ENCODE results near the gene SLC1A7.

DNA sequence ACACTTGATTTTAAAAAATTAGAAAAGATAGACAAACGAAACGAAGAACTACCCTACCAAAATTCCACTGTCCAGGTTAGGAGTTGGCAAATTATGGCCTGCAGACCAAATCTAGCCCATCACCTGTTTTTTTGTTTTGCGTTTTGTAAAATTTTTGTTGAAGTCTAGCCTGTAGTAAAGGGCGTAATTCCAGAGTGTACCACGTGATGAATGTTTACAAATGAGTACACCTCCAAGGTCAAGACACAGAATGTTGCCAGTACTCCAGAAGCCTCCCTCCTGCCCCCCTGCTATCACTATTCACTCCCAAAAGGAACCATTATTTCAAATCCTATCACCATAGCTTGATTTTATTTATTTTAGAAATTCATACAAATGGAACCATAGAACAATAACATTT is 97.5 kb downstream of the SLC1A7 start:
- TF ChIP-seq, protein P1, sequence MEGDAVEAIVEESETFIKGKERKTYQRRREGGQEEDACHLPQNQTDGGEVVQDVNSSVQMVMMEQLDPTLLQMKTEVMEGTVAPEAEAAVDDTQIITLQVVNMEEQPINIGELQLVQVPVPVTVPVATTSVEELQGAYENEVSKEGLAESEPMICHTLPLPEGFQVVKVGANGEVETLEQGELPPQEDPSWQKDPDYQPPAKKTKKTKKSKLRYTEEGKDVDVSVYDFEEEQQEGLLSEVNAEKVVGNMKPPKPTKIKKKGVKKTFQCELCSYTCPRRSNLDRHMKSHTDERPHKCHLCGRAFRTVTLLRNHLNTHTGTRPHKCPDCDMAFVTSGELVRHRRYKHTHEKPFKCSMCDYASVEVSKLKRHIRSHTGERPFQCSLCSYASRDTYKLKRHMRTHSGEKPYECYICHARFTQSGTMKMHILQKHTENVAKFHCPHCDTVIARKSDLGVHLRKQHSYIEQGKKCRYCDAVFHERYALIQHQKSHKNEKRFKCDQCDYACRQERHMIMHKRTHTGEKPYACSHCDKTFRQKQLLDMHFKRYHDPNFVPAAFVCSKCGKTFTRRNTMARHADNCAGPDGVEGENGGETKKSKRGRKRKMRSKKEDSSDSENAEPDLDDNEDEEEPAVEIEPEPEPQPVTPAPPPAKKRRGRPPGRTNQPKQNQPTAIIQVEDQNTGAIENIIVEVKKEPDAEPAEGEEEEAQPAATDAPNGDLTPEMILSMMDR (IDR thresholded peaks at IDR 0.05): no peak
- TF ChIP-seq POLR2A (IDR thresholded peaks at IDR 0.05): no peak
